NT2/D1 (cell line): Measurements from ENCODE around the gene MCM8.

Source experiments
- SUZ12 ChIP-seq: IDR thresholded peaks from 2 replicates; pipeline ENCODE4 v1.6.1; 2011; ENCODE audit not compliant: insufficient read length, insufficient read depth; ENCODE audit errors: extremely low read depth
- YY1 ChIP-seq: IDR thresholded peaks from 2 replicates; pipeline ENCODE4 v1.6.1; 2011; ENCODE audit not compliant: insufficient read length, insufficient read depth
- ZNF274 ChIP-seq: IDR thresholded peaks from 2 replicates; pipeline ENCODE4 v1.6.1; 2011; ENCODE audit warnings: mild to moderate bottlenecking, low read depth, low read length

GRCh38 chr20:5967469-5967868 lies 17.0 kb downstream of the MCM8 start:
- TF ChIP-seq YY1 (no peak), SUZ12 (no peak), ZNF274 (no peak)
